Brain microvascular endothelial cell (primary cell): ENCODE measurements around the gene GLIS2.

ENCODE experiments used
- DNase-seq: peaks from one replicate; pipeline ENCODE4 v3.0.0-alpha.2; 2020
- H3K27ac ChIP-seq: fragments of 250-450 bp; sonication (Bioruptor Pico); 2 replicates; pipeline ENCODE4 v1.5.1; 2020; ENCODE audit warnings: mild to moderate bottlenecking, moderate library complexity
- H3K27me3 ChIP-seq: fragments of 250-450 bp; sonication (Bioruptor Pico); replicated peaks from 2 replicates; pipeline ENCODE4 v1.5.1; 2020; ENCODE audit warnings: mild to moderate bottlenecking
- H3K36me3 ChIP-seq: fragments of 250-450 bp; sonication (Bioruptor Pico); replicated peaks from 2 replicates; pipeline ENCODE4 v1.5.1; 2020; ENCODE audit warnings: mild to moderate bottlenecking
- H3K4me3 ChIP-seq: 2 replicates; pipeline ENCODE4 v1.5.1; 2011; ENCODE audit warnings: low read depth, mild to moderate bottlenecking, control low read depth, low read length, moderate library complexity
- CTCF ChIP-seq: IDR thresholded peaks from 2 replicates; pipeline ENCODE4 v1.5.1; 2011; ENCODE audit warnings: low read depth, mild to moderate bottlenecking, moderate library complexity, low read length, control low read depth, inconsistent platforms; ENCODE audit errors: missing control alignments
- in situ Hi-C: cut with HindIII; loops from 2 replicates; pipeline ENCODE4 v1.10.0; 2017; ENCODE audit warnings: low sequenced_read_pairs, low pct_ligation_motif_present

Gene GLIS2

GRCh38 chr16:4317532-4318450 is 1.9 kb downstream of the GLIS2 start:
- H3K36me3 ChIP-seq = no peaks in the 10 kb centered on the region
- H3K27ac ChIP-seq = no peak overlapping the region
- no peak for TF ChIP-seq CTCF
- no peak for DNase-seq
- H3K4me3 ChIP-seq = peak overlapping the region; percentile 65
- in situ Hi-C loops = no loop called here
- no peaks in the 10 kb centered on the region for H3K27me3 ChIP-seq

GRCh38 chr16:4318451-4318910 is 2.6 kb downstream of the GLIS2 start:
- in situ Hi-C loops = no loop called here
- no peak overlapping the region for H3K27ac ChIP-seq
- H3K27me3 ChIP-seq = no peaks in the 10 kb centered on the region
- no peak for TF ChIP-seq CTCF
- H3K4me3 ChIP-seq = no peak overlapping the region
- DNase-seq = no peak
- no peaks in the 10 kb centered on the region for H3K36me3 ChIP-seq

GRCh38 chr16:4318967-4319366 is 3.1 kb downstream of the GLIS2 start:
- H3K4me3 ChIP-seq = no peak overlapping the region
- in situ Hi-C loops = no loop called here
- DNase-seq = no peak
- no peaks in the 10 kb centered on the region for H3K27me3 ChIP-seq
- no peak for TF ChIP-seq CTCF
- H3K36me3 ChIP-seq = no peaks in the 10 kb centered on the region
- H3K27ac ChIP-seq = no peak overlapping the region

- Histone ChIP-seq H3K27ac (no peak overlapping the region), H3K27me3 (no peaks in the 10 kb centered on the region), H3K4me3 (no peak overlapping the region), H3K36me3 (no peaks in the 10 kb centered on the region)
- no peak for DNase-seq
- TF ChIP-seq CTCF = no peak
- in situ Hi-C loops = no loop called here
Observed at GRCh38 chr16:4319454-4320421, 3.9 kb downstream of the GLIS2 start.

GRCh38 chr16:4320571-4321137 is 4.8 kb downstream of the GLIS2 start:
- Histone ChIP-seq H3K27ac (no peak overlapping the region), H3K36me3 (no peaks in the 10 kb centered on the region), H3K4me3 (no peak overlapping the region), H3K27me3 (no peaks in the 10 kb centered on the region)
- DNase-seq = no peak
- no peak for TF ChIP-seq CTCF
- in situ Hi-C loops = no loop called here
